ENCODE results near the gene EMC10.

DNA sequence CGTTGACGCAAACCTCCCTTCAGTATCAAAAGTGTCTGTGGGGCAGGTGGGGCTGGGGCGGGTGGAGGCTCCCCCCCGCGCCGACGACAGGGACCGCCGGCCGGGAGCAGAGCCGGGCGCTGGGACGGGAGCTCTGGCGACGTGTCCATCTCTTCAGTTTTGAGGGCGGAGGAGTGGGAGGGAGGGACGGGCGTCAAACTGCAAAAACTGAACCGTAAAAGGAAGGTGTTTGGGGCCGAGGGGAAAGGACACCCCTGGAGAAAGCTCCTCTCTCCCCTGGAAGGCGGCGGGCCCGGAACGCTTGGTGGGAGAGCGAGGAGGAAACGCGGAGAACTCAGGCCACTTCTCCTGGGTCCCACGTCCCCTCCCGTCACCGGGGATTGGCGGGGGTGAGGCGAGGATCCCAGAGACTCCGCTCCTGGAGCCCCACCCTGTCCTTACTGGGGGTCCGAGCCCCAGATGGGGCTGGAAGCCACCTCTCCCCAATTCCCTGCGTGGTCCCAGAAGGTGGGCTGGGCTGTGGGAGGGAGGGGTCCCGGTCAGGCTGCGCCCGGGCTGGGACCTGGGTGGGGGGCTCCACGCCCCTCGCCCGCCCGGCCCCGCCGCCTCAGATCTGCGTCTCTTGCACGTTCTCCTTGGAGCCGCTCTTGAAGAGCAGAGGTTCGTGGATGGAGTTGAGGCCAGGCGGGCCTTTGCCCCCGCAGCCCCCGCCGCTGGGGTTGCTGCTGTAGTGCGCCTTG is 40.8 kb downstream of the EMC10 start:
- TF ChIP-seq, protein P1, sequence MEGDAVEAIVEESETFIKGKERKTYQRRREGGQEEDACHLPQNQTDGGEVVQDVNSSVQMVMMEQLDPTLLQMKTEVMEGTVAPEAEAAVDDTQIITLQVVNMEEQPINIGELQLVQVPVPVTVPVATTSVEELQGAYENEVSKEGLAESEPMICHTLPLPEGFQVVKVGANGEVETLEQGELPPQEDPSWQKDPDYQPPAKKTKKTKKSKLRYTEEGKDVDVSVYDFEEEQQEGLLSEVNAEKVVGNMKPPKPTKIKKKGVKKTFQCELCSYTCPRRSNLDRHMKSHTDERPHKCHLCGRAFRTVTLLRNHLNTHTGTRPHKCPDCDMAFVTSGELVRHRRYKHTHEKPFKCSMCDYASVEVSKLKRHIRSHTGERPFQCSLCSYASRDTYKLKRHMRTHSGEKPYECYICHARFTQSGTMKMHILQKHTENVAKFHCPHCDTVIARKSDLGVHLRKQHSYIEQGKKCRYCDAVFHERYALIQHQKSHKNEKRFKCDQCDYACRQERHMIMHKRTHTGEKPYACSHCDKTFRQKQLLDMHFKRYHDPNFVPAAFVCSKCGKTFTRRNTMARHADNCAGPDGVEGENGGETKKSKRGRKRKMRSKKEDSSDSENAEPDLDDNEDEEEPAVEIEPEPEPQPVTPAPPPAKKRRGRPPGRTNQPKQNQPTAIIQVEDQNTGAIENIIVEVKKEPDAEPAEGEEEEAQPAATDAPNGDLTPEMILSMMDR (IDR thresholded peaks at IDR 0.05; ENCODE audit: poor library complexity), result no peak
- TF ChIP-seq EZH2 (IDR thresholded peaks at IDR 0.05; ENCODE audit: borderline replicate concordance) (no peak), EZH2phosphoT487 (IDR thresholded peaks at IDR 0.05; ENCODE audit: low read depth, severe bottlenecking, unreplicated experiment) (no peak)
